ENCODE results near the gene CSF1R. TPM values are rescaled to one million over a fixed set of nuclear protein-coding genes. Genes with fewer than 3 reads are reported as not detected.

The CSF1R gene
- total RNA-seq, 1 experiment from 2014 or later: not detected

GRCh38 chr5:150122536-150123481 is 36.5 kb upstream of the CSF1R start:
- intact Hi-C loops (cut with micrococcal nuclease; ENCODE audit: unreplicated experiment): no loop called here
- H3K27me3 ChIP-seq (replicated peaks; ENCODE audit: insufficient read depth, low read depth, low read length, poor library complexity): no peaks in the 10 kb centered on the region
- no peaks in the 10 kb centered on the region for H3K9me3 ChIP-seq (ENCODE audit: low read depth, low read length, poor library complexity, severe bottlenecking)
- peaks cover 4% of the 10 kb centered on the region for H3K36me3 ChIP-seq (ENCODE audit: insufficient read depth, low read length, poor library complexity, severe bottlenecking)
- DNase-seq (ENCODE audit: low spot score): no peak
- CTCF ChIA-PET: no interaction called here
- no peak overlapping the region for H3K27ac ChIP-seq (ENCODE audit: low read depth, low read length, poor library complexity, severe bottlenecking)
- no peaks in the 10 kb centered on the region for H3K4me1 ChIP-seq (ENCODE audit: insufficient read depth, low read length, poor library complexity, severe bottlenecking)
- POLR2A ChIA-PET (ENCODE audit: low non-redundant PET): no interaction called here
- no peak overlapping the region for H3K4me3 ChIP-seq (ENCODE audit: low read depth, low read length, poor library complexity, severe bottlenecking)
- BruUV-seq (replicated peaks): no TSS peak
- TF ChIP-seq, protein P1, sequence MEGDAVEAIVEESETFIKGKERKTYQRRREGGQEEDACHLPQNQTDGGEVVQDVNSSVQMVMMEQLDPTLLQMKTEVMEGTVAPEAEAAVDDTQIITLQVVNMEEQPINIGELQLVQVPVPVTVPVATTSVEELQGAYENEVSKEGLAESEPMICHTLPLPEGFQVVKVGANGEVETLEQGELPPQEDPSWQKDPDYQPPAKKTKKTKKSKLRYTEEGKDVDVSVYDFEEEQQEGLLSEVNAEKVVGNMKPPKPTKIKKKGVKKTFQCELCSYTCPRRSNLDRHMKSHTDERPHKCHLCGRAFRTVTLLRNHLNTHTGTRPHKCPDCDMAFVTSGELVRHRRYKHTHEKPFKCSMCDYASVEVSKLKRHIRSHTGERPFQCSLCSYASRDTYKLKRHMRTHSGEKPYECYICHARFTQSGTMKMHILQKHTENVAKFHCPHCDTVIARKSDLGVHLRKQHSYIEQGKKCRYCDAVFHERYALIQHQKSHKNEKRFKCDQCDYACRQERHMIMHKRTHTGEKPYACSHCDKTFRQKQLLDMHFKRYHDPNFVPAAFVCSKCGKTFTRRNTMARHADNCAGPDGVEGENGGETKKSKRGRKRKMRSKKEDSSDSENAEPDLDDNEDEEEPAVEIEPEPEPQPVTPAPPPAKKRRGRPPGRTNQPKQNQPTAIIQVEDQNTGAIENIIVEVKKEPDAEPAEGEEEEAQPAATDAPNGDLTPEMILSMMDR (conservative IDR thresholded peaks at IDR 0.05; ENCODE audit: low read depth, low read length): no peak
- TF ChIP-seq EZH2 (IDR thresholded peaks at IDR 0.05; ENCODE audit: borderline replicate concordance, low read depth, low read length, poor library complexity, severe bottlenecking): no peak

DNA sequence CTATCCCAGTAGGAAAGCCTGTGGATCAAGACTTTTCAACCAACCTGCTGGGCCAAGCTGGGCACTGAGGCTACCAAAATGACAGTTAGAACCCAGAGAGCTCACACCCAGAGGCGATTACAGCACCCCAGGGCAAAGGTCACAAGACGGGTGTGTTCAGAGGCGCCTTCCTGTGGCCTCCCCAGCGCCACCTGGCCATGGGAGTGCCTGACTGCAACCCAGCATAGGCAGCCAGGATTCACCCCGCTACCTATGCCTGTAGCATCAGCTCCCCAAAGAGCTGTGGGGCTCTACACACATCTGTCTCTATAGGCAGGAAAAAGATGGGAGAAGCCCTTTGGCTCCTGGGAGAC is 35.8 kb upstream of the CSF1R start:
- DNase-seq (ENCODE audit: low spot score): no peak
- Histone ChIP-seq H3K27ac (ENCODE audit: low read depth, low read length, poor library complexity, severe bottlenecking) (no peak overlapping the region), H3K36me3 (ENCODE audit: insufficient read depth, low read length, poor library complexity, severe bottlenecking) (peaks cover 8% of the 10 kb centered on the region), H3K4me3 (ENCODE audit: low read depth, low read length, poor library complexity, severe bottlenecking) (no peak overlapping the region), H3K27me3 (replicated peaks; ENCODE audit: insufficient read depth, low read depth, low read length, poor library complexity) (no peaks in the 10 kb centered on the region), H3K4me1 (ENCODE audit: insufficient read depth, low read length, poor library complexity, severe bottlenecking) (no peaks in the 10 kb centered on the region), H3K9me3 (ENCODE audit: low read depth, low read length, poor library complexity, severe bottlenecking) (no peaks in the 10 kb centered on the region)
- ChIA-PET POLR2A (ENCODE audit: low non-redundant PET) (no interaction called here), CTCF (no interaction called here)
- intact Hi-C loops (cut with micrococcal nuclease; ENCODE audit: unreplicated experiment): no loop called here
- BruUV-seq (replicated peaks): no TSS peak
- TF ChIP-seq EZH2 (IDR thresholded peaks at IDR 0.05; ENCODE audit: borderline replicate concordance, low read depth, low read length, poor library complexity, severe bottlenecking): no peak
- TF ChIP-seq, protein P1 (conservative IDR thresholded peaks at IDR 0.05; ENCODE audit: low read depth, low read length): peak; percentile 29; the same call in 1 of the 2 replicates

GRCh38 chr5:150121448-150122157 is 35.2 kb upstream of the CSF1R start:
- no TSS peak for BruUV-seq (replicated peaks)
- Histone ChIP-seq H3K9me3 (ENCODE audit: low read depth, low read length, poor library complexity, severe bottlenecking) (no peaks in the 10 kb centered on the region), H3K27ac (ENCODE audit: low read depth, low read length, poor library complexity, severe bottlenecking) (no peak overlapping the region), H3K4me3 (ENCODE audit: low read depth, low read length, poor library complexity, severe bottlenecking) (no peak overlapping the region), H3K36me3 (ENCODE audit: insufficient read depth, low read length, poor library complexity, severe bottlenecking) (peaks cover 8% of the 10 kb centered on the region), H3K4me1 (ENCODE audit: insufficient read depth, low read length, poor library complexity, severe bottlenecking) (no peaks in the 10 kb centered on the region), H3K27me3 (replicated peaks; ENCODE audit: insufficient read depth, low read depth, low read length, poor library complexity) (no peaks in the 10 kb centered on the region)
- intact Hi-C loops (cut with micrococcal nuclease; ENCODE audit: unreplicated experiment): no loop called here
- ChIA-PET CTCF (interaction anchor here (0.7 kb wide), 1 partner anchor 279 kb away, joined by 12 read pairs; no protein-coding TSS in a partner anchor), POLR2A (ENCODE audit: low non-redundant PET) (no interaction called here)
- no peak for DNase-seq (ENCODE audit: low spot score)
- TF ChIP-seq EZH2 (IDR thresholded peaks at IDR 0.05; ENCODE audit: borderline replicate concordance, low read depth, low read length, poor library complexity, severe bottlenecking): no peak
- TF ChIP-seq, protein P1 (conservative IDR thresholded peaks at IDR 0.05; ENCODE audit: low read depth, low read length): no peak
